Measurements from ENCODE around the gene CHCHD6.

The CHCHD6 gene

DNA sequence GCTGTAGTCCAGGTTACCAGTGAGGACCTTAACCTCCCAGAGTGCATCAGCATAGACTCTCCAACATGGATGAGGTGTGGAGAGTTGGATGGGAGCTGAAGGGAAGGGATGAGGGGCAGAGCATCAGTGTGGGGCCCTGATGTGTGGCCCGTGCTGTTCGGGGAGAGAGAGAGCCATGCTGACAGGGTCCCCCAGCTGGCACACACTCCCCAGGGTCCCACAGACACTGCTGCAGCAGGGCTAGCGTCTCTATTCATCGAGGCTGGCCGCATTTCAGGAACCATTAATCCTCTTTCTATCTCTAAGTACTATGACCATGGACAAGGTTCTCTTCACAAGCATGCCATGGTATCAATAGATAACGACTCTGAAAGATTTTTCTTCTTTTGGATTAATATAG is 192.9 kb downstream of the CHCHD6 start:
- TF ChIP-seq, protein P1, sequence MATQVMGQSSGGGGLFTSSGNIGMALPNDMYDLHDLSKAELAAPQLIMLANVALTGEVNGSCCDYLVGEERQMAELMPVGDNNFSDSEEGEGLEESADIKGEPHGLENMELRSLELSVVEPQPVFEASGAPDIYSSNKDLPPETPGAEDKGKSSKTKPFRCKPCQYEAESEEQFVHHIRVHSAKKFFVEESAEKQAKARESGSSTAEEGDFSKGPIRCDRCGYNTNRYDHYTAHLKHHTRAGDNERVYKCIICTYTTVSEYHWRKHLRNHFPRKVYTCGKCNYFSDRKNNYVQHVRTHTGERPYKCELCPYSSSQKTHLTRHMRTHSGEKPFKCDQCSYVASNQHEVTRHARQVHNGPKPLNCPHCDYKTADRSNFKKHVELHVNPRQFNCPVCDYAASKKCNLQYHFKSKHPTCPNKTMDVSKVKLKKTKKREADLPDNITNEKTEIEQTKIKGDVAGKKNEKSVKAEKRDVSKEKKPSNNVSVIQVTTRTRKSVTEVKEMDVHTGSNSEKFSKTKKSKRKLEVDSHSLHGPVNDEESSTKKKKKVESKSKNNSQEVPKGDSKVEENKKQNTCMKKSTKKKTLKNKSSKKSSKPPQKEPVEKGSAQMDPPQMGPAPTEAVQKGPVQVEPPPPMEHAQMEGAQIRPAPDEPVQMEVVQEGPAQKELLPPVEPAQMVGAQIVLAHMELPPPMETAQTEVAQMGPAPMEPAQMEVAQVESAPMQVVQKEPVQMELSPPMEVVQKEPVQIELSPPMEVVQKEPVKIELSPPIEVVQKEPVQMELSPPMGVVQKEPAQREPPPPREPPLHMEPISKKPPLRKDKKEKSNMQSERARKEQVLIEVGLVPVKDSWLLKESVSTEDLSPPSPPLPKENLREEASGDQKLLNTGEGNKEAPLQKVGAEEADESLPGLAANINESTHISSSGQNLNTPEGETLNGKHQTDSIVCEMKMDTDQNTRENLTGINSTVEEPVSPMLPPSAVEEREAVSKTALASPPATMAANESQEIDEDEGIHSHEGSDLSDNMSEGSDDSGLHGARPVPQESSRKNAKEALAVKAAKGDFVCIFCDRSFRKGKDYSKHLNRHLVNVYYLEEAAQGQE (IDR thresholded peaks at IDR 0.05; ENCODE audit: insufficient read depth in 1 of 2, low read depth in 2 of 2, low read length in 2 of 2), result no peak
- TF ChIP-seq SIN3A (IDR thresholded peaks at IDR 0.05; ENCODE audit: borderline replicate concordance, insufficient read depth, low read length) (no peak), FOXP2 (optimal IDR thresholded peaks at IDR 0.05; ENCODE audit: borderline replicate concordance, extremely low read depth, extremely low read length, insufficient read depth) (no peak), TAF1 (IDR thresholded peaks at IDR 0.05; ENCODE audit: borderline replicate concordance, insufficient read depth, low read length) (no peak)

DNA sequence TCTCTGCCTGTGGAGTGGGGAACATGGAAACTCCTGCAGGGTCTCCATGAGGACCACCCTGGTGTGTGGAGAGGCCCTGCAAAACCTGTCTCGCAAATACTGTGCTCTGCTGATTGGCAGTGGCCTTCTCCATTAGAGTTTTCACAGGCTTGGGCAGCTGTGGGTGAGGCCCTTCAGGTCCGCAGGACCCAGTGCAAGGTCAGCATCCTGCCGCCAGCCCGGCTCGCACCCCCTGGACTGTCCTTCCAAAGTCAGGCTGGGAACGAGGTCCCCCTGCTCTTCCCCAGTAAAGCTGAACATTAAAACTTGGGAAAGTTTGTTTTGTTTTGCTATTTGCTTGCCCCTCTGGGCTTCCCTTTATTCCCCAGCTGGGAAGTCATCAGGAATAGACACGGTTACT is 193.9 kb downstream of the CHCHD6 start:
- TF ChIP-seq TAF1 (IDR thresholded peaks at IDR 0.05; ENCODE audit: borderline replicate concordance, insufficient read depth, low read length), result no peak
- TF ChIP-seq, protein P1 (IDR thresholded peaks at IDR 0.05; ENCODE audit: insufficient read depth in 1 of 2, low read depth in 2 of 2, low read length in 2 of 2), result no peak
- no peak for TF ChIP-seq FOXP2 (optimal IDR thresholded peaks at IDR 0.05; ENCODE audit: borderline replicate concordance, extremely low read depth, extremely low read length, insufficient read depth)
- TF ChIP-seq POLR2AphosphoS5 (IDR thresholded peaks at IDR 0.05; ENCODE audit: low read depth, low read length), result no peak
- TF ChIP-seq SIN3A (IDR thresholded peaks at IDR 0.05; ENCODE audit: borderline replicate concordance, insufficient read depth, low read length), result no peak

DNA sequence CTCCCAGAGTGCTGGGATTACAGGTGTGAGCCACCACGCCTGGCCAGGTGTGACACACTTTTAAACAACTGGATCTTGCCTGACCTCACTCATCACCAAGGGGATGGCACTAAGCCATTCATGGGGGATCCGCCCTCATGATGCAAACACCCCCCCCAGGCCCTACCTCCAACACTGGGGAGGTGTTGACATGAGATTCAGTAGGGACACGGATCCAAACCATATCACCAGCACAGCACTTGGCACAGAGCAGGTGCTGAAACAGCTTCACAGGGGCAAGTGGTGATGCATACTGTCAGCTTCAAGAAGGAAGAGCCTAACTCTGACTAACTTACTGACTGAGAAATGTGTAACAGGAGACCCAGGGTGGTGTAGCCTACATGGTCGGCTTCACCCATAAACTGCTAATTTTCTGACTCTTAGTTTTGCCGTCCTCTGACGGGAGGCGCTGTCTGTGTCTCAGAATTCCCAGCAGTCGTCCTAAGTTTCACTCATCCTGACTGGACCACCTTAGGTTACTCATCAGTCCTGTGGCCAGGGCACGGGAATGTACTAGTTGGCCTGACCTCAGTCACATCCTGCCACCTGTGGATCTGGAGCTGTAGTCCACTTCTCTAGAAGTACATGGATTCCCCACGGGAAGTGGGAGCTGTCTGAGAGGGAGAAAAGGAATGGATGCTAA is 197.0 kb downstream of the CHCHD6 start:
- no peak for TF ChIP-seq POLR2AphosphoS5 (IDR thresholded peaks at IDR 0.05; ENCODE audit: low read depth, low read length)
- TF ChIP-seq FOXP2 (optimal IDR thresholded peaks at IDR 0.05; ENCODE audit: borderline replicate concordance, extremely low read depth, extremely low read length, insufficient read depth), result no peak
- TF ChIP-seq SIN3A (IDR thresholded peaks at IDR 0.05; ENCODE audit: borderline replicate concordance, insufficient read depth, low read length), result no peak
- TF ChIP-seq, protein P1 (IDR thresholded peaks at IDR 0.05; ENCODE audit: insufficient read depth in 1 of 2, low read depth in 2 of 2, low read length in 2 of 2), result no peak
- no peak for TF ChIP-seq TAF1 (IDR thresholded peaks at IDR 0.05; ENCODE audit: borderline replicate concordance, insufficient read depth, low read length)

DNA sequence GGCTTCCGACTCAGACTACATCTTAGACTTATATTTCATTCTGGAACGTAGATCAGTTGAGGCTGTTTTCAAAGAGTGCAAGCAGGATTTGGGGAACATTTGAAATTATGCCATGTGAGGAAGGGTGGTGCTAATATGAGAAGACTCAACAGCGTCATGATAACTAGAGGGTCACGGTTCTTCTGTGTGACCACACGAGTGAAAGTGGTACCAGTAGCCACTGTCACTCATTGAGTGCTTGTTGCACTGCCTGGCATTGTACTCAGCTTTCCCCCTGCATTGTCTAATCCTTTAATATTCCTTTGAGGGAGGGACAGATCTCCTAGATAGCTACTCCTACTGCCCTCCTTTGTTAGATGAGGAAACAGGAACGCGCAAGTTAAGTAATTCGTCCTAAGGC is 197.6 kb downstream of the CHCHD6 start:
- TF ChIP-seq, protein P1 (IDR thresholded peaks at IDR 0.05; ENCODE audit: insufficient read depth in 1 of 2, low read depth in 2 of 2, low read length in 2 of 2), result no peak
- TF ChIP-seq FOXP2 (optimal IDR thresholded peaks at IDR 0.05; ENCODE audit: borderline replicate concordance, extremely low read depth, extremely low read length, insufficient read depth) (no peak), TAF1 (IDR thresholded peaks at IDR 0.05; ENCODE audit: borderline replicate concordance, insufficient read depth, low read length) (no peak), SIN3A (IDR thresholded peaks at IDR 0.05; ENCODE audit: borderline replicate concordance, insufficient read depth, low read length) (no peak), POLR2AphosphoS5 (IDR thresholded peaks at IDR 0.05; ENCODE audit: low read depth, low read length) (no peak)
